Amygdala (tissue), 56 donors: Measurements from ENCODE around the gene ZNF618.

Source experiments
- DNase-seq, 56 donors: peaks; one replicate each; lab custom pipeline; 2025; lab: John Stamatoyannopoulos, UW

Gene ZNF618

DNA sequence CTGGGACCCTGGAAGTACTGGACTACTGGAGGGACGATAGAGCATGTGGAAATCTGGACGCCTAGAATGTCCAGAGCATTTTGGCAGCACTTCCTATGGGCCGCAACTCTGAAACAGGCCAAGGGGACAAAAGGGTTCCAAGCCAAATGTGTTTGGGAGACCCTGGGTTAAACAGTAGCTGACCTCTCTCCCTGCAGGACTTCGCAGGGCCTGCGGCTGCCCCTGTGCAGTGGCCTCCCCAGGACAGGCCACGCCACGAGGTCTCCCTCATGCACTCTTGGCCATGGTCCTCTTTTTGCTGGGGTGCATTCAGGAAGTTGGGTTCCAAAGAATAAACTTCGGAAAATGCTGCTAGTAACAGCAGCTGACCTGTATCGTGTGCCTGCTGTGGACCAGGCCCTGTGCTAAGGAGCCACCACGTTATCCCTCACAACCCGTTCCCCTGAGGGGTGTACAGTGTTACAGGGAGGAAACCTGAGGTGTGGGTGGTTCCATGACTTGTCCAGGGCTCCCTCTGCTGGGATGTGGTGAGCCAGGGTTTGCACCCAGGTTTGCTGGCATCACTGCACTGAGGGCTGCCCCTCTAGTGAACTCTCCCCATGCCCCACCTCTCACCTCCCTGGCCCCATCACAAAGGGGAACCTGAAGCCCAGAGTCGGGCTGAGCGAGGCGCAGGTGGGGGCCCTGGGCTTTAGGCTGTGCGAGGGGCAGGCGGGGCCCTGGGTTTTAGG lies 122.6 kb downstream of the ZNF618 start:
- DNase-seq, result no peak

DNA sequence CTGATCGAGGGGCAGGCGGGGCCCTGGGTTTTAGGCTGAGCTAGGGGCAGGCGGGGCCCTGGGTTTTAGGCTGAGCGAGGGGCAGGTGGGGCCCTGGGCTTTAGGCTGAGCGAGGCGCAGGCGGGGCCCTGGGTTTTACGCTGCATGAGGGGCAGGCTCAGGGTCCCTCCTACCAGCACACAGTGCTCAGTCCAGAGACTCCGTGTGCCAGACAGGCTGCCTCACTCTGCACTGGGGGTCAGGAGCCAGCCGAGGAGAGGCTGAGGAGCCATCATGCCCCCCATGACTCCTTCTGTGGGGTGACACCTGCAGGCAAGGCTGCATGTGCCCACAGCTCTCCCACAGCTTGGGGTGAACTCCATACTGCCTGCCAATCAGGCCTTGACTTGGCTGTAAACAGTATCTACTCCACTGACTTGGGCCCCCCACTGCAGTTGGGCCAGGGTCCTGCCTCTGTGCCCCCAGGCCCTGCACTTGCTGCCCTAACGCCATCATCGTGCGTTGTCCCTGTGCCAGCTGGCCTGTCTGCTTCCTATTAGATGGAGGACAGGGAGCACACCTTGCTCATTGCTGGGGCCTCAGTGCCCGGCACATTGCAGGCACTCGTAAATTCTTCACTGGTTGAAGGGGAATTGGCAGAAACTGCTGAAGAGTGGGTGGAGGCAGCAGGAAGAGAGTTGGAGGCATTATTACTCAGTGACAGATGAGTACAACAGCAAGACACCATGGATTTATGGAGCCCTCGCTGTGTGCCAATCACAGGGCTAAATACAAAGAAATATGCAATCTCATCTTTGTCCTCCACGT lies 123.3 kb downstream of the ZNF618 start:
- DNase-seq, result peak in 4 of 56 donors; percentile 14 to 34 (median 28)

DNA sequence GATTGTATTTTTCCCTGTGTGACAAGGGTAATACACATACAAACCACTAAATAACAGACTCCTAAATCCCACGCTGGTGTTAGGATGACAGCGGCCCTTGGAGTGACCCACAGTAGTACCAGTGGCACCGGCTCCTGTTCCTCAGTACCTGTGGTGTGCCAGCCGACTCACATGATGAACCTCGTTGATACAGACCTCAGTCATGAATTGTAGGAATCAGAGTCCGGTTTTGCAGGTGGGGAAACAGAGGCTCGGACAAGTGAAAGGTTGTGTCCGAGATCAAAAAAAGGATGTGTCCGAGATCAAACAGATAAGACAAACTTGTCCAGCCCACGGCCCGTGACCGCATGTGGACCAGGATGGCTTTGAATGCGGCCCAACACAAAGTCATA lies 124.0 kb downstream of the ZNF618 start:
- DNase-seq, result no peak

DNA sequence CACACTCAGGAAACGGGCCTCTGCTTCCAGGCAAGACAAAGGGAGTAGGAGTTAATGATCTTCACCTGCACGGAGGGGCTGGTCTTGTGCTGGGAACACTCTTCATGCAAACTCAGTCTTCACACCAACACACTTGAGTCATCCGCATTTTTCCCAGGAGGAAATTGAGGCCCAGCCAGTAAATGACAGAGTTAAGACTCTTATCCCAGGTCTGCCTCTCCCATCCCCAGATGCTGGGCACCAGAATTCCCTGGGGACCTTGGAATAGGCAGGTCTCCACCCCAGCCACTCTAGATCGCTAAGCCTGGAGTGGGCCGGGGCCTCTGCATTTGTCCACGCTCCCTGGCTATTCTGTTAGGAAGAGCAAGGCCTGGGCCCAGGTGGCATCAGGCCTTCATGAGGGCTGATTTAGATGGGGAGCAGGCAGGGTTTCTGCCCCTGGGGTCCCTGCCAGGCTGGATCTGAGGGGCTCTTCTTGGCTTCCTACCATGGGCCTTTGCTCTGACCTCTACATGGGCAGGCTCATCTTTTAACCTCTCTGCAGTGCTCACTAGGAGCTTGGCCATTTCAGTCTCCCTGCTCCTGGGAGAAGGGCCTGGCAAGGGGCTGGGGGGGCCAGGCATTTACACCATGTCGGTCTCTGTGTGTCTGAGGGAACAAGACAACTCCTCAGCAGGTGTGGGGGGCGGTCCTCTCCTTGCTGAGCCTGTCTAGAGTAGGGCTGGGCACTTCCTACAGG lies 124.7 kb downstream of the ZNF618 start:
- DNase-seq, result no peak

DNA sequence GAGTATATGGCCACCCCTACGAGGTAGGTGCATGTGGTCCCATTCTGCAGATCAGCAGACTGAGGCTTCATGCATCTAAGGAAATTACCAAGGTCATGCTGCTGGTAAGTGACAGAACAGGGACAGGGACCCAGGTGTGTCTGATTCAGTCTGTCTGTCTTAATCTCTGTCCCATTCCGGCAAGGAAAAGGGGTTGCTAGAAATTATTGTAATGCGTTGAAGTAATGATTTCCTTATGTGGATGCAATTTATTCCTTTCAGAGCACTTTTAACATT lies 125.2 kb downstream of the ZNF618 start:
- DNase-seq, result no peak

DNA sequence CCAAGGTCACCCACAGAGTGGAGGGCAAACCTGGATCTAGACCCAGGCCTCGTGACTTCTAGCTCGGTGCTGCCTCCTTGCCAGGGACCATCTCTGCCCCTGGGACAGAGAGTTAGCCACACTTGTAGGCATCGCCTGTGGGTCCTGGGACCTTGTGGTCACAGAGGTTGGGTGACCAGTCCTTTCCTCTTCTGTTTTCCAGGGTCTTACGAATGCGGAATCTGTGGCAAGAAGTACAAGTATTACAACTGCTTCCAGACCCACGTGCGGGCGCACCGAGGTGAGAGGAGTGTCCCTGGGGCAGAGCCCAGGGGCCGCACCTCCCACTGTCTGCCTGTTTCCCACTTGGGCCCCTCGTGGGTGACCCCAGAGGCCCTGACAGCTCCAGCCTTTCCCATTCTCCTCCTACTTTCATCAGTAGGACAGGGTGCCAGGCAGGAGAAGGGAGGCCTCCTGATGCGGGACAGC lies 125.7 kb downstream of the ZNF618 start:
- no peak for DNase-seq

DNA sequence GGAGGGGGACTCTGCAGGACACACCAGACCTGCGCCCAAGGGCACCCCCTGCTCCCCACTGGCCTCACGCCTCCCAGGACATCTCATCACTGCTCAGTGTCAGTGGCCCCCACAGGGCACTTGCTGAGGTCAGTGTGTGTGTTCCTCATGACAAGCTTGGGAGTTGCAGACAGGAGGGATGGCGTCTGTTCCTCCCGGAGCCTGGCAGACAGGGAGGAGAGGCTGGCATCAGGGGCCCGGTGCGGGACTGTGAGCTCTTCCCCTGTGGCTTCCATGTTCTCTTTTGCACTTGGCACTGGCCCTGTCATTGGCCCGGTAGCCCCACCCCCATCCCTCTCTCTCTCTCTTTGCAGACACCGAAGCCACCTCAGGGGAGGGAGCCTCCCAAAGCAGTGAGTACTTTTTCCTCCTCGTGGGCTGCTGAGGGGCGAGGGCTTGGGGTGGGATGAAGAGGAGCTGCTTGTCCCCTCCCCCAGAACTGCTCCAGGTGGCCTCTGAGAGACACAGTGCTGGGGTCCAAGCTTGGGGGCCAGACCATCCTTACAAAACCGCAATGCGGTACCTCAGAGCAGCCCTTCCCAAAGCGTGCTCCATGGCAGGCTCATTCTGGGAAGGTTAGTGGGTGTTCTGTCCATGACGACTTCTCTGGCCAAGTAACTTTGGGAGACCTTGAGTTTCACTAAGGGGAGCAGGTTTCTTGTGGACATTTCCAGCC lies 126.3 kb downstream of the ZNF618 start:
- DNase-seq, result no peak

DNA sequence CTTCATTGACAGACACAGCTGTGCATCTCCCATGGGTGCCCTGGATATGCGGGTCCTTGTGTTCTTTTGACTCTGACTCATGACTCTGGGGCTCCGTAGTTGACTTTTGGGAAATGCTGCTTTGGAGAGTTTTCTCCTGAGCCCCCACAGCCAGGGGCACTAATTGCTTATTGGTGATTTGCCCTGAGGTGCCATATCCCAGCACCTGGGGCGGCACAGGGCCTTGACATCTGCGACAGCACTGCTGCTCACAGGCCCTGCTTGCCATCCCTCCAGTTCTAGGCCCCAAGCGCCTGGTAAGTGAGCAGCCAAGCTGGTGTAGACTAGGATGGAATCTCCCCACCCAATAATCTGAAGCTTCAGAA lies 126.9 kb downstream of the ZNF618 start:
- DNase-seq, result no peak

DNA sequence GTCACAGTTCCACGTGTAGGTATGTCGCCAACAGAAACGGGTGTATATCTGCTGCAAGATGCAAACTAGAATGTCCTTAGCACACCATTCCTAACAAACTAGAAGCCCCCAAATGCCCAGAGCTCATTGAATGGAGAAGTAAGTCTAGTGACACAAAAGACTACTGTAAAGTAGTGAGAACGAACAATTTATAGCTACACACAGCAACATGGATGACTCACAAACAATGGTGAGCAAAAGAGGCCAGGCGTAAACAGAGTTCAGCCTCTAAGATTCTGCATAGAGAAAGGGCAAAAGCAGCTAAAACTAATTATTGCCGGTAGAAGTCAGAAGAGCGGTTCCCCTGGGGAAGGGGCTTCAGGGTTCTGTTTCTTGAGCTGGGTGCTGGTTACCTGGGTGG lies 127.2 kb downstream of the ZNF618 start:
- DNase-seq, result no peak

DNA sequence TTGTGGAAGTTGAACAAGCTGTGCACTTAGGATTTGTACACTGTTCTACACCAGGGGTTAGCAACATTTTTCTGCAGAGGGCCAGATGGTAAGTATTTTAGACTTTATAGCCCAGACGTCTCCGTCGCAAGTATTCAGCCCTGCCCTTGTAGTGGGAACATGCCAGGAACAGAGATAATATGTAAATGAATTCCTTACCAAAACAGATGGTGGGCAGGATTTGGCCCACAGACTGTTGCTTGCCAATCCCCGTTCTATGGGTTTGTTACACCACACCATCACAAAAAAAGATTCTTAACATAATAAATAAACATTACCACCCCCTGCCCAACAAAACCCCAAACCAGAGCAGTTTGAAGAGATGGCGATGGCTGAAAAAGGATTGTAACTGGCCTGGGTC lies 127.6 kb downstream of the ZNF618 start:
- no peak for DNase-seq

DNA sequence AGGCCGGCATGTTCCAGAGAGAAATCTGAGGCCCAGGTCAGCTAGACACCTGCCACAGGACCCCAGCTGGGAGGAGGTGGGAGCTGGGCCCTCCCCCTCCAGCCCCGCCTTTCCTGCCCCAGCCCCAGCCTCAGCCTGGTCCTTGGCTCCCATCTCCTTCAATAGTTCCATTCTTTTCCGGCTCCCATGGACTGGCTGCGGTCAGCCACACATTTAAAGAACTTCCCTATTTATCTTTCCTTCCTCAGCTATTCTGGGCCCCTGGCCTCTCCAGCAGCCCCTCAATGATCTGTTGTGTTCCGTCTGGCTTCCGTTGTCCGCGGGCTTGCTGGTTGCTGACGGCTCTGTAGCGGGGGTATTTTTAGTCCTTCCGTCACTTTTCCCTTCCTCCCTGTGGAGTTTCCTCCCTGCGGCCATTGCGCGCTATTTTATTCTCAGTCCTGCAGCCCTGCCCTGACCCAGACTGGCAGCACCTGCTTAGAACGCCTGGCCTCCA lies 128.2 kb downstream of the ZNF618 start:
- peak in 35 of 56 donors; percentile 17 to 76 (median 39) for DNase-seq

DNA sequence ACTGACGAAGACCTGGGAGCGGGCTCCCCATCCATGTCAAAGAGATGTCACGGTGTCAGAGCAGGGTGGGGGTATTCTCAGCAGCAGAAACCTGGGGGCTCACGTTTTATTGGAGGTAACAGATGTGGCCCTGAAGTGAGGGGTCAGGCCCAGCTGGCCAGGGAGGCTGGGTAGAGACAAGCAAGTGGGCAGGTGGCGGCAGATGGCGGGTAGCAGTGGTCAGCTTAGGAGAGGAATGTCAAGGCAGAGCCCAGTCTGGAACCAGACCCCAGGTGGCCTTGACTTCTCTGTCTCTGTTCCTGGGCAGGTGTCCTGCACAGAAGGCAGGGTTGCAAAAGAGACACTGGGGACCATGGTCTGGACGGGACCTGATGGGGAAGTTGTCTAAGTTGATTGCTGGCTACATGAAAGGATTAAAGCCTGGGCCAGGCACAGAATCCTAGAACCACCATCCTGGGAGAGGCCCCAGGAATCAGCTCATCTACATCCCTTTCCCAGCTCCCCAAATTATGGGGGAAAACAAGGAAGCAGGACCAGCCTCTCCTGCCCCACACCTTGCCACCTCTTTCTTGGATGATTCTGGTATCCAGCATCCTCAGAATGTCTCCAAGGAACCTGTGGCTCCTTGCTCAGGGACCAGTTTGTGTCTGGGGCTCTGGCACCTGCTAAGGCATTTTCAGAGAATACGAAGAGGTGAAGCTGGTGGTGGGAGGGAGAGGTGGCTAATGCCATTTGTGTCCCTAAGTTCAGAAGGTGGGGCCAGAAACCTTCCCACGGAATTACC lies 129.5 kb downstream of the ZNF618 start:
- DNase-seq, result no peak

DNA sequence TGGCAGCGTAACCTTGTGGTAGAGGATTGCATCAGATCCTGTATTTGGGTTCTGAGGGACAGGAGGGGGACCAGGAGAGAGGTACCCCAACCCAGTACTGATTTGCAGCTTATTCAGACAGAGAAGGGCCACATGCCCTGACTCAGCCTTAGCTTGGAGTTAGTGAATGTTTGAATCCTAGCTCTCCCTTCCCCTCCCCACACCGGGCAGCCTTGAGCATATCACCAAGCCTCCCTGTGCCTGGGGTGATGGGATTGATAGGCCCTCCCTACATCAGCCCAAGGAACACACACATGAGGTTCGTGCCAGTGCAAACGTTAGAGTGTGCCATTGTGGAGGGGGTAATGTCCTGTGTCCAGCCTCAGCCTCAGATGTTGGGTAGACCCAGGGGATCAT lies 130.0 kb downstream of the ZNF618 start:
- DNase-seq, result no peak

DNA sequence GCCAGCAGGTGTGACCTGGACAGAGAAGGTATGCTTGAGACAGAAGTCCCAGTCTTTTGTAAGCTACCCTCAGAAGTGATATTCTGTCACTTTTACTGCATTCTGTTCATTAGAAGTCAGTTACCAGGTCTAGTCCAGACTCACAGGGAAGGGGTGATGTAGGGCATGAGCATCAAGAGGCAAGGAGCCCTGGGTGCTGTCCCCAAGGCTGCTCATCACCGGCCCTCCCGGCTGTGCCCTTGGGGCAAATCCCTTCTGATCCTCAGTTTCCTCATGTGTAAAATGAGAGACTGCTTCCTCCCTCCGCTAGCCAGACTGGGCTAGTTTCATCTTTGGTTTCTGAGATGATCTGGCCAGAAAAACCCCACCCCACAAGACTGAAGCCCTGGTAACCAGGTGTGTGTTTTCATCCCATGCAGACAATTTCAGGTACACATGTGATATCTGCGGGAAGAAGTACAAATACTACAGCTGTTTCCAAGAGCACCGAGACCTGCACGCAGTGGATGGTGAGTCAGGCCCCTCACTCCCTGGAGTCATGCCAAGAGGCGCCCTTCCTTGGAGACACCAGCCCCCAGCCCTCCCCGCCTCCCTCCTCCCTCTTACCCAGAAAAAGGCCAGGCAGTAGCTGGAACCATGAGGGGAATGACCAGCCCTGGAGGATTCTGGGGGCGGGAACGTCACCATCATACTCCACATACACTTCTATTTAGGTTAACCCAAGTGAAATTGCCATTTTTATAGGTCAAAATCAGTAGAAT lies 131.0 kb downstream of the ZNF618 start:
- no peak for DNase-seq

DNA sequence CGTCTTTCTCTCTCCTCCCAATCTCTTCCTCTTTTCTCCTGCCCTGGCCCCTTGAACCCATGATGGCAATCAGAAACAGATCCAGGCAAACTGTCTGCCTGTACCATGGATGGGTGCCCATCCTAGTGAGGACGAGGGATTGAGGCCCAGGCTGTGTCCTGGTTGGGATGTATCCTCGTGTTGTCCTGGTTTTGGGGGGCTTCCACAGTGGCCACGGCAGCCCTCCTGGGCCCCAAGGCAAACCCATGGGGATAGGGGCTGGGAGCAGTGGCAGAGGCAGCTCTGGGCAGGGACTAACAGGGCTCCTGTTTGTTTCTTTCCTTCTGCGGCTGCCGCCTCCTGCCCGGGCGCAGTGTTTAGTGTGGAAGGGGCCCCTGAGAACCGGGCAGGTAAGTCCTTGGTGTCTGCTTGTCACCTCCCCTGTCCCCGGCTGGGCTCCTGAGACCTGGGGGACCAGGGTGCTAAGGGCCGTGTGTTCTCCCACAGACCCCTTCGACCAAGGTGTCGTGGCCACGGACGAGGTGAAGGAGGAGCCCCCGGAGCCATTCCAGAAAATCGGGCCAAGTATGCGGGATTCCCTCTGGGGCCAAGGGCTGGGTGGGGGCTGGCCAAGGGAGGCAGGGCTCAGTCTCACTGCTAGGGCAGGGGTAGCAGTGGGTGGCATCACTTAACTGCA lies 132.0 kb downstream of the ZNF618 start:
- no peak for DNase-seq

DNA sequence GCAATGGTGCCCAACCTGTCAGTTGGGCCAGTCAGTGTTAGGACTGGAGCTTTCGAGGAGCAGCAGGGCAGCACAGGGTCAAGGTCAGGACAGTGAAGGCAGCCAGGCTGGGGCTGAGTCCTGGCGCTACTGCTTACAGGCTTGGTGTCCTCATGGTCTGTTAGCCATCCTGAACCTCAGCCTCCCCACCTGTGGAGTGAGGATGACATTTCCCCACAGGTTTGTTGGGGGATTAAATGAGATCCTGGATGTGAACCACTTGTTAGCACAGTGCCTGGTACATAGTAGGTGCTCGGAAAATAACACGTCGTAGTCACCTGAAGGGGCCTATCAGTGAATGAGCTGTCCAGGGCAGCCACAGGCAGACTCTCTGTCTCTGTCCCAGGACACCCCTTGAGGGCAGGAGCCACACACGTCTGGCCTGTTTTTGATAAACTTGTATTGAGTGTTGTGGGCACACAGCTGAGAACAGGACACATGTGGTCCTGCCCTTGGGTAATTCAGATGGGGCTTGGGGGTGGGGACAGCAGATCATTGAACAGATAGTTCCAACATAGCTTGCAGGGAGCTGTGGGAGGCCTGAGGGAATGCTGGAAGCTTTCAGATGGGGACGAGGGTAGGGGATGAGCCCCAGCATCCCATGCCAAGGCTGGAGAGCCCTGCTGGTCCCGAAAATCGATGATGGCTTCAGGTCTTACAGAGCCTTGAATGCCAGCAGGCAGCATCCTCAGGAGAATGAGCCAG lies 132.7 kb downstream of the ZNF618 start:
- no peak for DNase-seq

DNA sequence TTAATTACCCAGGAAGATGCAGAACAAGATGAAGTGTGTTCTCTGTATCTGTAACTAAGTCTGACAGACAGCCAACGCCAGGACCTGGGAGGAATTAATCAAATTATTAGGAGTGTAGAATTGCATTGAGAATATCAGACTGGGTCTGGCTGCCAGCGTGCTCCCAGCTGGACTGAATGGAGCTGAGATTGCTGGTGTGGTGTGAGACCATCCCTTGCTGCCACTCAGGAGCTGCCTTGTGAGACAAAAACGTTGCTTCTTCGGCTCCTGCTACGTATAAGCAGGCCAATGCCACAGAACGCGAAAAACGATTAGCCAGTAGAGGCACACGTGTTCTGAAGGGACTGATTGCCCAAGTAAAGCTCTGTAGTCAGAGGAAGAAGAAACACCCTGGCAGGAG lies 135.2 kb downstream of the ZNF618 start:
- DNase-seq, result no peak

DNA sequence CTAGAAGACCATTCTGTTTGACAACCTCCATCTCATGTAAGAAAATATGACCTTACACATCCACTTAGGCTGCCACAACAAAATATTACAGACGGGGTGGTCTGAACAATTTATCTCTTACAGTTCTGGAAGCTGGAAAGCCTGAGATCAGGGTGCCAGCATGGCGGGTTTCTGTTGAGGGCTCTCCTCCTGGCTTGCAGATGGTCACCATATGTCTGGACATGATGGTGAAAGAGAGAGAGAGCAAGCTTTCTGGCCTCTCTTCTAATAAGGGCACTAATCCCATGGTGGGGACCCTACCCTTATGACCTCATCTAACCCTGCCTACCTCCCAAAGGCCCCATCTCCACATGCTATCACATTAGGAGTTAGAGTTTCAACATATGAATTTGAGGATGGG lies 136.0 kb downstream of the ZNF618 start:
- DNase-seq, result no peak
